Measurements from ENCODE around the gene SYCE3.
A peak's percentile ranks its signal among the peaks of the same experiment; 100 is the strongest.
"Not testable (repeated sequence)": the region's sequence is repeated elsewhere in the genome, so short reads cannot be mapped to it uniquely, and the experiment has no call there.

SYCE3 gene

GRCh38 chr22:50529416-50529896 lies 33.3 kb downstream of the SYCE3 start:
- DNase-seq = no peak

GRCh38 chr22:50528682-50529415 lies 33.9 kb downstream of the SYCE3 start:
- DNase-seq = no peak

- DNase-seq = no peak
Measured at GRCh38 chr22:50527921-50528681, 34.6 kb downstream of the SYCE3 start.

GRCh38 chr22:50526834-50527801 lies 35.6 kb downstream of the SYCE3 start:
- DNase-seq = no peak

GRCh38 chr22:50526108-50526833 lies 36.4 kb downstream of the SYCE3 start:
- DNase-seq = peak; percentile 72

GRCh38 chr22:50525858-50526107 lies 36.9 kb downstream of the SYCE3 start:
- no peak for DNase-seq

- DNase-seq = peak; percentile 97
Measured at GRCh38 chr22:50525104-50525857, 37.4 kb downstream of the SYCE3 start, which contains the start of gene SCO2. Gene SCO2 (minus strand): TSS chr22:50525598. CDS start chr22:50524411, 1,187 bp downstream.

- no peak for DNase-seq
Measured at GRCh38 chr22:50524676-50525103, 38.0 kb downstream of the SYCE3 start.

- no peak for DNase-seq
Measured at GRCh38 chr22:50523806-50524675, 38.7 kb downstream of the SYCE3 start.

- DNase-seq = no peak
Measured at GRCh38 chr22:50523458-50523805, 39.3 kb downstream of the SYCE3 start.

GRCh38 chr22:50522806-50523438 lies 39.8 kb downstream of the SYCE3 start:
- DNase-seq = no peak

GRCh38 chr22:50522208-50522805 lies 40.4 kb downstream of the SYCE3 start:
- DNase-seq = no peak

GRCh38 chr22:50521710-50522109 lies 41.0 kb downstream of the SYCE3 start:
- DNase-seq = no peak

- DNase-seq = no peak
Measured at GRCh38 chr22:50520826-50521453, 41.8 kb downstream of the SYCE3 start.

GRCh38 chr22:50520184-50520583 lies 42.5 kb downstream of the SYCE3 start:
- DNase-seq = not testable (repeated sequence)

- DNase-seq = no peak
Measured at GRCh38 chr22:50519151-50519550, 43.6 kb downstream of the SYCE3 start.

GRCh38 chr22:50518606-50519005 lies 44.1 kb downstream of the SYCE3 start:
- DNase-seq = no peak

GRCh38 chr22:50517495-50518260 lies 45.0 kb downstream of the SYCE3 start:
- no peak for DNase-seq
